HG03558 (cell line): ENCODE measurements around the gene NLRP4.

Experiments
- ATAC-seq: cut with Tn5 transposase; IDR thresholded peaks from one replicate; pipeline ENCODE4 v1.9.1; 2021; ENCODE audit warnings: moderate number of reproducible peaks; ENCODE audit not compliant: unreplicated experiment; ENCODE audit errors: extremely low read depth

The NLRP4 gene

GRCh38 chr19:55836340-55836739 is at the start of gene NLRP4:
Gene NLRP4, plus strand, starts transcription at chr19:55836540. Its CDS starts 15,541 bp downstream, at chr19:55852081.
- no peak for ATAC-seq

GRCh38 chr19:55795021-55795420 is 41.3 kb upstream of the NLRP4 start:
- ATAC-seq: no peak

- no peak for ATAC-seq
Observed at GRCh38 chr19:55801416-55801815, 34.9 kb upstream of the NLRP4 start.

GRCh38 chr19:55802281-55802680 is 34.1 kb upstream of the NLRP4 start:
- ATAC-seq: no peak

GRCh38 chr19:55809381-55810058 is 26.8 kb upstream of the NLRP4 start:
- ATAC-seq: no peak

GRCh38 chr19:55811340-55811739 is 25.0 kb upstream of the NLRP4 start:
- no peak for ATAC-seq

GRCh38 chr19:55812449-55812848 is 23.9 kb upstream of the NLRP4 start:
- no peak for ATAC-seq

- ATAC-seq: no peak
Observed at GRCh38 chr19:55813906-55814305, 22.4 kb upstream of the NLRP4 start.

GRCh38 chr19:55820037-55820436 is 16.3 kb upstream of the NLRP4 start:
- no peak for ATAC-seq

- no peak for ATAC-seq
Observed at GRCh38 chr19:55830656-55831055, 5.7 kb upstream of the NLRP4 start.

- no peak for ATAC-seq
Observed at GRCh38 chr19:55831846-55832245, 4.5 kb upstream of the NLRP4 start, which contains the start of gene NLRP11. Gene NLRP11, minus strand, starts transcription at chr19:55831999. Its CDS starts 13,825 bp downstream, at chr19:55818174.

- ATAC-seq: no peak
Observed at GRCh38 chr19:55832676-55833075, 3.7 kb upstream of the NLRP4 start.

GRCh38 chr19:55838251-55838650 is 1.9 kb downstream of the NLRP4 start:
- ATAC-seq: no peak

GRCh38 chr19:55838906-55839305 is 2.6 kb downstream of the NLRP4 start:
- no peak for ATAC-seq

GRCh38 chr19:55855160-55855559 is 18.8 kb downstream of the NLRP4 start:
- no peak for ATAC-seq

GRCh38 chr19:55857149-55857548 is 20.8 kb downstream of the NLRP4 start:
- no peak for ATAC-seq

- ATAC-seq: no peak
Observed at GRCh38 chr19:55857974-55858373, 21.6 kb downstream of the NLRP4 start.

GRCh38 chr19:55858401-55858800 is 22.1 kb downstream of the NLRP4 start:
- no peak for ATAC-seq

GRCh38 chr19:55858969-55859368 is 22.6 kb downstream of the NLRP4 start:
- no peak for ATAC-seq

- no peak for ATAC-seq
Observed at GRCh38 chr19:55866521-55866920, 30.2 kb downstream of the NLRP4 start.

- no peak for ATAC-seq
Observed at GRCh38 chr19:55867101-55867500, 30.8 kb downstream of the NLRP4 start.

GRCh38 chr19:55870736-55871135 is 34.4 kb downstream of the NLRP4 start:
- ATAC-seq: no peak
